ENCODE data around the gene RSU1. TPM values are rescaled to one million over a fixed set of nuclear protein-coding genes. Genes with fewer than 3 reads are reported as not detected.

Gene RSU1
- total RNA-seq, 1 donor from 2014 or later = 72.2 TPM

- no peak for DNase-seq (ENCODE audit: low read depth)
Measured at GRCh38 chr10:16822027-16822426, 4.8 kb upstream of the RSU1 start.

DNA sequence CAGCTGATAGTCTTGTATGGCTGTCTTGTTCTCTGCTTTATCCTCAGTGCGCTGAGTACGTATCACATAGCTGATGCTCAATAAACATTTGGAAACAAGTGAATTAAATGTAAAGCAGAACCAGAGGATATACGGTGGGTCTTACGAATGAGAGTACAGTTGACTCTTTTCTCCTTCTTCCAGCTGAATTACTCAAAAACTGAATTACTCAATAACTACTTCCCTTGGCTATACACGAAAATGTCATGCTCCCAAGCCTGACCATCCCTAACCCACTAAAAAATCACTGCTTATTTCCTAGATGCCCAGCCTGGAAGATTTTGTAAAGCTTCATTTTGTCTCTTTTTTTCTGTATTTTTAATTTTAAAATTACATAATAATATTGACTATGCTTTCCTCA lies 3.2 kb upstream of the RSU1 start:
- no peak for DNase-seq (ENCODE audit: low read depth)

- DNase-seq (ENCODE audit: low read depth) = no peak
Measured at GRCh38 chr10:16820018-16820417, 2.8 kb upstream of the RSU1 start.

- DNase-seq (ENCODE audit: low read depth) = no peak
Measured at GRCh38 chr10:16819436-16819835, 2.2 kb upstream of the RSU1 start.

GRCh38 chr10:16819026-16819425 lies 1.8 kb upstream of the RSU1 start:
- no peak for DNase-seq (ENCODE audit: low read depth)

DNA sequence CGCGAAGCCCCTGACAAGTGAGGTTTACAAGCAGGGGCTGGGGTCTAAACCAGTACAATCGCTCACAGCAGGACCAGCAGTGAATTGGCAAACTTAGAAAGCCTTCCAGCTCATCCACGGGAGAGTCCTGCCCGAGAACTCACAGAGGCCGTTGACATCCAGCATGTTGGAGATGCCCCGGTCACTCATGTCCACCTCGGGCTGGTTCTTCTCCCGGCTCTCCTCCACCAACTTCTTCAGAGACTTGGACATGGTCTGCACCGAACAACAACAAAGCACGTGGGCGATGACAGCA lies 447 bp downstream of the RSU1 start:
- peak; percentile 25 for DNase-seq (ENCODE audit: low read depth)

DNA sequence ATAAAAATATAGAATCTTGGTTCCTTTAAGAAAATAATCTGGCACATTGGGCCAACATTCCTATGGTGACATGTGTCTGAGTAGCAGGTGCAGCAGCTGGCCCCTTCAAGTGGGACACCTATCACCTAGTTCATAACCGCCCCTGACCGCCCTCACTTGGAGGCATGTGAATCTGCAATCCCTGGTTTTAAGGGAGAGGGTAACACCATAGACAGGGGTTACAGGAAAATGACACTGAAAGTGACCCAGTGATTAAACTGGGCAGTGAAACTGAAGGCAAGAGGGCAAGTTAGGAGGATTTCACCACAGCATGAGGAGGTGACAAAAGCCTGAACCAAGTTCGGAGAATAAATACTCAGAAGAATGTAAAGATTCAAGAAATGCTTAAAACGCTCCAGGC lies 1.1 kb downstream of the RSU1 start:
- no peak for DNase-seq (ENCODE audit: low read depth)

- no peak for DNase-seq (ENCODE audit: low read depth)
Measured at GRCh38 chr10:16814012-16814411, 3.2 kb downstream of the RSU1 start.

DNA sequence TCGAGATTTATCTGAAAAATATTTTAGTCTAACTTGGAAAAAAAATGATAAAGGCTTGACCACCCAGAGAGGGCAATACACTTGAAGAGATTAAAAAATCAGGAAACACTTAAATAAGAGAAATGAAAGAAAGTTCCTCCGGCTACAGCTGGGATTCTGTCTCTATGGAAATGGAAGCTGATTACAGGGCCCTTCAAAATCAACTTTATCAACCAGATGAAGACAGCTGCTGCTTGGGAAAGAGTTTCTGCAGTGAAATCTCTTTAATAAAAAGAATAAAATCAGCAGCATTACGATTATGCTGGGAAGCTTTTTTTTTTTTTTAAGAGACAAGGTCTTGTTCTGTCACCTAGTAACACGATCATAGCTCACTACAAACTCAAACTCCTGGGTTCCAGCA lies 4.5 kb downstream of the RSU1 start:
- no peak for DNase-seq (ENCODE audit: low read depth)

DNA sequence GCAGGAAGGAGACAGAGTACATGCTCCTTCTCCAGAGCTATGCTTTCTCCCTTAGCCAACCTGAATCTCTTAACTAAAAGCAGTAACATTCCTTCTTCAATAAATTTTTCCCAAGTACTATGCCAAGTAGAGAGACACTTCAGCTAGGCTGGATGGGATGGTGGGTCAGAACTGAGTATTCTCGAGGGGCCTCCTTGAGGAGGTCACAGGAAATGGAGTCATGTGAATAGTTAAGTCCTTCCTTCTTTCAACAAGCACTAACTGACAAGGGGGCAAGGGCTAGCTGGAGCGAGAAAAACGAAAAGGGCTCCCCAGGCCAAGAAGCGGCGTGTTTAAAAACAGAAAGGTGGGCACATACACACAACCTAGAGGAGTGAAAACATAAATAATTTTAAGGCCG lies 5.5 kb downstream of the RSU1 start:
- no peak for DNase-seq (ENCODE audit: low read depth)

- no peak for DNase-seq (ENCODE audit: low read depth)
Measured at GRCh38 chr10:16811292-16811691, 5.9 kb downstream of the RSU1 start.

- peak; percentile 21 for DNase-seq (ENCODE audit: low read depth)
Measured at GRCh38 chr10:16809074-16809718, 8.0 kb downstream of the RSU1 start.

DNA sequence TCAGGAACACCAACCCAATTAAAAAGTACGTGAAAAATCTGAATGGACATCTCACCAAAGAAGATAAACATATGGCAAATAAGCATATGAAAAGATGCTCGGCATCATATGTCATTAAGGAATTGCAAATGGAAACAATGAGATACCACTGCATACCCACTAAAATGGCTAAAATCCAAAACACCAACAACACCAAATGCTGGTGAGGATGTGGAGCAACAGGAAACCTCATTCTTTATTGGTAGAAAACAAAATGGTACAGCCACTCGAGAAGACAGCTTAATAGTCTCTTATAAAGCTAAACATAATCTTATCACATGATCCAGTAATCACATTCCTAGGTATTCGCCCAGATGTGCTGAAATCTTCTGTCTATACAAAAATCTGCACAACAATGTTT lies 13.1 kb downstream of the RSU1 start:
- no peak for DNase-seq (ENCODE audit: low read depth)

DNA sequence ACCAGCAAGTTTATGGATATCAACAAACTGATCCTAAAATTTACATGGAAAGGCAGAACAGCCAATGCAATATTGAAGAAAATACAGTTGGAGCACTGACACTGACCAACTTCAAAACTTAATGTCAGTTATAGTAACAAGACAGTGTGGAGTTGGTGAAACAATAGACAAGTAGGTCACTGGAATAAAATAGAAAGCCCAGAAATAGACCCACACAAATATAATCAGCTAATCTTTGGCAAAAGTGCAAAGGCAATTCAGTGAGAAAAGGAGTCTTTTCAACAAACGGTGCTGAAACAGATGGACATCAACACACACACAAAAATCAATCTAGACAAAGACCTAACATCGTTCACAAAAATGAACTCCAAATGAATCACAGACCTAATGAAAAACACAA lies 13.8 kb downstream of the RSU1 start:
- no peak for DNase-seq (ENCODE audit: low read depth)

DNA sequence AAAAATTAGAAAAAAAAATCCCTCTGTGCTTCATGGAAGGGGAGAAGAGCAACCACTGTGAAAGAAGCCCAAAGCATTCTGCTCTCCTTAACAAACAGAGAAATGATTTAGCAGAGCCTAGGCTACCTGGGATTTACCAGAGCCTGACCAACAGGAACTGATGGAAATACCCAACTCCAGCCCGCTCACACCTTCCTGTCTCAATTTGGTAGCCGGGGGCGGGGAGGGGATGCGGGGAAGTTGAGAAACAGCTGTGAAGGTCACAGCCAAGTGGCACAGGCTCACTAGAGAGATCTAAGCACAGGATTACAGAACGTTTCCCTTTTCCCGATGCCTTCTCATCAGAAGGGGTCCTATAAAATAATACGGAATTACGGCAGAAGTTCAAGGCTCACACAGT lies 17.6 kb downstream of the RSU1 start:
- no peak for DNase-seq (ENCODE audit: low read depth)

DNA sequence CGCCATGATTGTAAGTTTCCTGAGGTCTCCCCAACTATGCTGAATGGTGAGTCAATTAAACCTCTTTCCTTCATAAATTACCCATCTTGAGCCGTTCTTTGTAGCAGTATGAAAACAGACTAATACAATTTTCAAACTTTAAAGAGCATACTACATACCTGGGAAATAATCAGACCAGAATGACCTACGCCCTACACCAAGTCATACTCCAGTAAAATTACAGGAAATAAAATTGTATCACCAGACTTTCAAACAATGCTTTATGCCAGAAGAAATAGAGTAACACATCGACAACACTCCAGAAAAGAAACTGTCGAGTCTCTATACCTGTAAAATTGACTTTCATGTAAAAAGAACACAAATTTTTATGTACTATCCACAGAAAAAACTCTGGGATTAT lies 18.7 kb downstream of the RSU1 start:
- DNase-seq (ENCODE audit: low read depth) = no peak

DNA sequence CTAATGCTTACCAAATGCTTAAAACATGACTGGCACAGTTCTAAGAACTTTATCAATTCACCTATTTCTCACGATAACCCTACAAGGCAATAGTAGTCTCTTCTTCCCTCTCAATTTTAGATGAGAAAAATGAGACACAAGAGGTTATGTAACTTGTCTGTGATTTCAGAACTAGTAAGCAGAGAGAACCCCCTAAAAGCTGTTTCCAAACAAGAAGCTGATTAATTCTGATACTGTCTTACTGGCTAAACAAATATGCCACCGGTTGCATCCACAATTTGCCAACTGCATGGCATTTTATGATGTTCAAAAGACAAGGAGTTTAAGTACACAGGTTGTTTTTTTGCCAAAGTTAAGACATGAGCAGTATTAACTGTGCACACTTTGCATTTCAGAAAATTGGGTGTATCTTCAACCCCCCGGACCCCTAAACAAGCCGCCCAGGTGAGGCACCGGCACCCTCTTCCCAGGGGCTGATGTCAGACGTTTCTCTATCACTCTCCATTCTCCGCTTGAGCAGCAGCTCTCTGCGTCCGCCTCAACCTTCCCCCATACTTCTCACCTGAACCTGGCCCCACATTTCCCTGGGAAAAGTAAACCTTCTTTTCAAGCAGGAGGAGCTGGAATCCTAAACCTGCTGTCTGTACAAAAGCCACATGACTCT lies 21.7 kb downstream of the RSU1 start:
- no peak for DNase-seq (ENCODE audit: low read depth)

DNA sequence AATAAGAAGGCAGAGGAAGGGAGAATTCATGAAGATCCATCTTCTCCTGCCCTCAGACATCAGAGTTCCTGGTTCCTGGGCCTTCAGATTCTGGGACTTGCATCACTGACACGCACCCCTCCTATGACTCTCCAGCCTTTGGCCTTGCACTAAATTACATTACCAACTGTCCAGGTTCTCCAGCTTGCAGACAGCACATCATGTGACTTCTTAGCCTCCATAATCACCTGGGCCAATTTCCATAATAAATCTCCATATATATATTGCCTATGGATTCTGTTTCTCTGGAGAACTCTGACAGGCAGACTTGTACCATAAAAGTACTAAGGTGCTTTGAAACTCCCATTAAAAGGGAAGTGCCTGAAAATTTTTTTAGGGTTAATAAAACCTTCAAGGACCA lies 23.2 kb downstream of the RSU1 start:
- DNase-seq (ENCODE audit: low read depth) = no peak

DNA sequence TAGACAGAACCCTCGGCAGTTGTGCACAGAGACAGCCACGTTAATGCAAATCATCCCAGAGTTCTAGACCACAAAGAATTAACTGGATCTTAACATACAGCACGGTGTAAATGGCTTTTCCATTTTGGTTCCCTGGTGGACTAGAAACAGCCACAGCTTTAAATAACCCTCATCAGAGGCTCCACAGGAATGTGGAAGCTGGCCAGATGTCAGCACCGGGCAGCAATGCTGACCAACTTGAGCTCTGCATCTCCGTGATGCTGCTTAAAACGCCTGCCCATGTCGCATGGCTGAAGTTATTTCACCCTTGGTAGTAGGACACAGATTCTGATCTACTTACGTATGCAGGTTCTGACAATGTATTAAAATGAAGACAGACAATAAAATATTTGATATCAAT lies 24.5 kb downstream of the RSU1 start:
- DNase-seq (ENCODE audit: low read depth) = peak; percentile 16

- DNase-seq (ENCODE audit: low read depth) = no peak
Measured at GRCh38 chr10:16789765-16790164, 27.5 kb downstream of the RSU1 start.

- peak; percentile 28 for DNase-seq (ENCODE audit: low read depth)
Measured at GRCh38 chr10:16789261-16789660, 28.0 kb downstream of the RSU1 start.

DNA sequence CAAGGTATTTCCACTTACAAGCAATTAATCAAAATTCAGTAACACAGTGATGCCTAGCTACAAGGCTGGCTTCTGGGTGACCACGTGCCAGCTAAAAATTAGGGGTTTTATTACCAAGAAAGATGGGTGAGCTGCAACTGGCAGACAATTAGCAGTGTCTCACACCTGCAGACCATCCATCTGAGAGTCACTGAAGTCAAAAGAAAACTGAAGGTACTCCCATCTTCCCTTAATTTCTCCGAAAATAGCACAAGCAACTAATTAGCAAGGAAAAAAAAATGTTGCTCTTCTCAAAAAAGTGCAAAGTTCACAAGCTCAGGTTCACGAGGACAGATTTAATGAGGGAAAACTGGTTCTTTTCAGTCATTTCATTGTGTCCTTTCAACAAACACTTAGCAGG lies 28.4 kb downstream of the RSU1 start:
- DNase-seq (ENCODE audit: low read depth) = no peak

DNA sequence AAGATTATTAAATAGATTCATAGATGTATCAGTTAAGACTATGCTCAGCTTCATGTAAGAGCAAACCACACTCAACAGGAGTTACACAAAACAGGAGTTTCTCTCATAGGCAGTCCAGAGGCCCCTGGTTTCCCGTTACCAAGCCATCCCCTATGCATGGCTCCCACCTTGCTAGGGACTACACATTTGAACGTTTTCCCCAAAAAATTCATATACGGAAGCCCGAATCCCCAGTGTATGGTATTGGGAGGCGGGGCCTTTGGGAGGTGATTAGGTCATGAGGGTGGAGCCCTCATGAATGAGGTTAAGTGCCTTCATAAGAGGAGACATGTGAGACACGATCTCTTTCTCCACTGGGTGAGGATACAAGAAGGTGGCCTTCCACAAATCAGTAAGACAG lies 29.1 kb downstream of the RSU1 start:
- DNase-seq (ENCODE audit: low read depth) = no peak

- no peak for DNase-seq (ENCODE audit: low read depth)
Measured at GRCh38 chr10:16787361-16787791, 29.8 kb downstream of the RSU1 start.
